H1 (cell line): ENCODE results near the gene ABI3BP. TPM values are rescaled to one million over a fixed set of nuclear protein-coding genes. Genes with fewer than 3 reads are reported as not detected.

Experiments
- CTCF ChIA-PET: fragments of 300-600 bp; sonication (Branson Sonifier 250); formaldehyde crosslinking; loops from one replicate; lab custom pipeline; 2021; ENCODE audit not compliant: partially characterized antibody; lab: Charles Lee
- POLR2A ChIA-PET: fragments of 300-600 bp; sonication (Branson Sonifier 250); formaldehyde crosslinking; loops from one replicate; lab custom pipeline; 2021; ENCODE audit warnings: inconsistent platforms; ENCODE audit not compliant: partially characterized antibody; lab: Charles Lee
- DNase-seq, 2 experiments: peaks; one replicate each; pipeline versions ENCODE4 v3.0.0 to v3.0.0-alpha.2; 2010 to 2022; ENCODE audit warnings: low spot score in 2 of 2, low read depth in 1 of 2, mixed read lengths in 1 of 2
- FAIRE-seq: peaks from 2 replicates; lab custom pipeline; 2011; peaks lifted over from hg19 to GRCh38; lab: Jason Lieb, UNC
- H2AFZ ChIP-seq: 2 replicates; pipeline ENCODE4 v1.8.1; 2012; ENCODE audit warnings: low read length, inconsistent platforms
- H2AK5ac ChIP-seq: 2 replicates; pipeline ENCODE4 v1.6.1; 2013; ENCODE audit warnings: low read depth, low read length
- H2BK120ac ChIP-seq: replicated peaks from 2 replicates; pipeline ENCODE3; 2013; ENCODE audit warnings: low read depth, low read length, inconsistent platforms
- H2BK12ac ChIP-seq: 2 replicates; pipeline ENCODE4 v1.6.1; 2013; ENCODE audit warnings: low read depth, low read length
- H2BK15ac ChIP-seq: 2 replicates; pipeline ENCODE4 v1.6.1; 2013; ENCODE audit warnings: low read length
- H2BK20ac ChIP-seq: 2 replicates; pipeline ENCODE4 v1.6.1; 2013; ENCODE audit warnings: low read length
- H2BK5ac ChIP-seq: 2 replicates; pipeline ENCODE4 v1.6.1; 2013; ENCODE audit warnings: low read depth, low read length
- H3K14ac ChIP-seq: 2 replicates; pipeline ENCODE4 v1.6.1; 2013; ENCODE audit warnings: inconsistent platforms; ENCODE audit not compliant: insufficient read length
- H3K18ac ChIP-seq: 2 replicates; pipeline ENCODE4 v1.6.1; 2013; ENCODE audit warnings: low read length; ENCODE audit errors: extremely low read depth
- H3K23ac ChIP-seq: 2 replicates; pipeline ENCODE4 v1.6.1; 2013; ENCODE audit warnings: inconsistent platforms; ENCODE audit not compliant: insufficient read length
- H3K23me2 ChIP-seq: 2 replicates; pipeline ENCODE4 v1.6.1; 2013; ENCODE audit warnings: low read depth, low read length
- H3K27ac ChIP-seq: 2 replicates; pipeline ENCODE4 v1.6.1; 2011; ENCODE audit warnings: low read depth, low read length, inconsistent platforms
- H3K27me3 ChIP-seq, 4 experiments: replicated peaks in 1 of 4; 1 replicate in 1 of 4; 2 replicates in 3 of 4; pipeline versions ENCODE4 v1.6.1 to v1.8.1; 2011 to 2013; ENCODE audit warnings: low read length in 3 of 4, mild to moderate bottlenecking in 3 of 4, inconsistent platforms in 2 of 4, mixed read lengths in 2 of 4, moderate library complexity in 1 of 4; ENCODE audit not compliant: control insufficient read depth in 3 of 4, insufficient read depth in 3 of 4; ENCODE audit errors: extremely low read depth in 1 of 4
- H3K36me3 ChIP-seq, 4 experiments: 2 replicates each; pipeline versions ENCODE4 v1.6.1 to v1.8.1; 2011 to 2013; ENCODE audit warnings: mild to moderate bottlenecking in 4 of 4, low read length in 3 of 4, moderate library complexity in 2 of 4, control low read depth in 1 of 4, inconsistent platforms in 1 of 4; ENCODE audit not compliant: insufficient read depth in 4 of 4, control insufficient read depth in 2 of 4
- H3K4ac ChIP-seq: replicated peaks from 2 replicates; pipeline ENCODE3; 2013; ENCODE audit warnings: low read length, low read depth, mixed read lengths, inconsistent platforms; ENCODE audit not compliant: insufficient read length
- H3K4me1 ChIP-seq, 4 experiments: replicated peaks in 1 of 4; 1 replicate in 1 of 4; 2 replicates in 3 of 4; pipeline versions ENCODE4 v1.6.1 to v1.8.1; 2011 to 2013; ENCODE audit warnings: low read length in 3 of 4, inconsistent platforms in 2 of 4, mixed read lengths in 1 of 4; ENCODE audit not compliant: insufficient read depth in 4 of 4, control insufficient read depth in 3 of 4
- H3K4me2 ChIP-seq, 2 experiments: 2 replicates each; pipeline versions ENCODE4 v1.6.1 to v1.8.1; 2011 to 2013; ENCODE audit warnings: low read depth in 2 of 2, low read length in 2 of 2, control low read depth in 1 of 2, inconsistent platforms in 1 of 2, mild to moderate bottlenecking in 1 of 2; ENCODE audit not compliant: insufficient read depth in 1 of 2
- H3K4me3 ChIP-seq, 4 experiments: fragments of 200-600, 300-600 bp in 1 of 4; sonication (generic), shearing (Covaris generic), sonication (Bioruptor Twin) in 1 of 4; 2 replicates each; pipeline versions ENCODE4 v1.5.1 to v1.8.1; 2011 to 2016; ENCODE audit warnings: low read length in 4 of 4, low read depth in 3 of 4, control low read depth in 2 of 4, inconsistent platforms in 2 of 4, mild to moderate bottlenecking in 2 of 4, mixed read lengths in 1 of 4, moderate library complexity in 1 of 4; ENCODE audit not compliant: insufficient read depth in 2 of 4; ENCODE audit errors: extremely low read depth in 1 of 4
- H3K56ac ChIP-seq: replicated peaks from 2 replicates; pipeline ENCODE3; 2013; ENCODE audit warnings: low read depth, mild to moderate bottlenecking, mixed read lengths, low read length, inconsistent platforms; ENCODE audit not compliant: insufficient read length
- H3K79me1 ChIP-seq: 2 replicates; pipeline ENCODE4 v1.6.1; 2013; ENCODE audit warnings: low read depth, low read length, control low read depth
- H3K79me2 ChIP-seq, 2 experiments: 2 replicates each; pipeline versions ENCODE4 v1.6.1 to v1.8.1; 2012 to 2013; ENCODE audit warnings: low read length in 2 of 2, mild to moderate bottlenecking in 2 of 2, inconsistent platforms in 1 of 2; ENCODE audit not compliant: insufficient read depth in 2 of 2, control insufficient read depth in 1 of 2
- H3K9ac ChIP-seq, 4 experiments: replicated peaks in 1 of 4; 1 replicate in 1 of 4; 2 replicates in 3 of 4; pipeline versions ENCODE4 v1.6.1 to v1.8.1; 2011 to 2013; ENCODE audit warnings: low read depth in 3 of 4, low read length in 3 of 4, control low read depth in 2 of 4, mild to moderate bottlenecking in 2 of 4, moderate library complexity in 2 of 4, inconsistent platforms in 1 of 4; ENCODE audit errors: extremely low read depth in 1 of 4
- H3K9me3 ChIP-seq, 2 experiments: 2 replicates each; pipeline versions ENCODE4 v1.6.1 to v1.8.1; 2012 to 2013; ENCODE audit warnings: mild to moderate bottlenecking in 2 of 2, moderate library complexity in 2 of 2, control low read depth in 1 of 2, inconsistent platforms in 1 of 2, low read depth in 1 of 2, low read length in 1 of 2, mixed read lengths in 1 of 2; ENCODE audit not compliant: insufficient read depth in 2 of 2
- H4K20me1 ChIP-seq, 2 experiments: replicated peaks in 1 of 2; 2 replicates each; pipeline versions ENCODE3 to v1.8.1; 2011 to 2013; ENCODE audit warnings: inconsistent platforms in 2 of 2, low read length in 2 of 2, mild to moderate bottlenecking in 1 of 2; ENCODE audit not compliant: insufficient read depth in 2 of 2, control insufficient read depth in 1 of 2
- H4K5ac ChIP-seq: 2 replicates; pipeline ENCODE4 v1.6.1; 2013; ENCODE audit warnings: low read length, low read depth, mixed read lengths, inconsistent platforms; ENCODE audit not compliant: insufficient read length
- H4K8ac ChIP-seq: 2 replicates; pipeline ENCODE4 v1.8.0; 2013; ENCODE audit warnings: mild to moderate bottlenecking, moderate library complexity, low read length, inconsistent platforms; ENCODE audit not compliant: insufficient read depth; ENCODE audit errors: extremely low read depth
- H4K91ac ChIP-seq: replicated peaks from 2 replicates; pipeline ENCODE3; 2013; ENCODE audit warnings: low read length, mixed read lengths, inconsistent platforms; ENCODE audit not compliant: insufficient read length
- FOSL1 ChIP-seq: IDR thresholded peaks from 2 replicates; pipeline ENCODE4 v1.6.1; 2011; ENCODE audit warnings: mild to moderate bottlenecking, low read depth, low read length, moderate library complexity; ENCODE audit not compliant: insufficient read depth
- POLR2AphosphoS5 ChIP-seq: IDR thresholded peaks from 2 replicates; pipeline ENCODE4 v1.6.1; 2011; ENCODE audit warnings: low read depth, low read length
- RAD21 ChIP-seq, 2 experiments: IDR thresholded peaks in 1 of 2; conservative IDR thresholded peaks in 1 of 2; 2 replicates each; pipeline ENCODE4 v1.6.1; 2011; ENCODE audit warnings: low read depth in 2 of 2, low read length in 2 of 2, improper control_type of control experiment in 1 of 2, inconsistent platforms in 1 of 2, mild to moderate bottlenecking in 1 of 2, moderate library complexity in 1 of 2
- RFX5 ChIP-seq: IDR thresholded peaks from 2 replicates; pipeline ENCODE4 v1.6.1; 2011; ENCODE audit warnings: low read depth, low read length, improper control_type of control experiment, borderline replicate concordance
- SIN3A ChIP-seq, 2 experiments: IDR thresholded peaks in 1 of 2; conservative IDR thresholded peaks in 1 of 2; 2 replicates each; pipeline ENCODE4 v1.6.1; 2011 to 2012; ENCODE audit warnings: low read length in 2 of 2, improper control_type of control experiment in 1 of 2, low read depth in 1 of 2, mild to moderate bottlenecking in 1 of 2
- WGBS, 2 experiments: shearing (Covaris generic) in 1 of 2; methylation state at CpG; one replicate each; pipeline versions ENCODE4 v1.1.6 to v1.1.7; 2013 to 2015; ENCODE audit warnings: low lambda C conversion rate in 2 of 2, mixed read lengths in 2 of 2, inconsistent platforms in 1 of 2, low coverage in 1 of 2, missing lambda C conversion rate in 1 of 2; ENCODE audit not compliant: insufficient replicate concordance in 2 of 2, insufficient coverage in 1 of 2, insufficient read length in 1 of 2; ENCODE audit errors: extremely low coverage in 1 of 2, missing lambda C conversion rate in 1 of 2; 5-methylcytosine and 5-hydroxymethylcytosine counted together
- polyA plus RNA-seq, 7 experiments: library from polyadenylated mRNA; depleted of rRNA in 3 of 7; stranded (reverse) in 5 of 7; unstranded in 2 of 7; fragments of >200 nt in 5 of 7; fragments of 200-250 nt in 2 of 7; gene quantifications; 1 replicate in 5 of 7; 2 replicates in 1 of 7; 4 replicates in 1 of 7; pipeline versions ENCODE4 v1.2.1 to v1.2.3, GENCODE V29; 2011 to 2013; ENCODE audit warnings: missing spikeins in 2 of 7, mixed read lengths in 2 of 7
- total RNA-seq: library from RNA; stranded (reverse); fragmentation: NEBNext Ultra II Directional; extraction: Animal tissue kit (Norgen Biotek cat#: 25700); gene quantifications from 2 replicates; pipeline ENCODE4 v1.2.1, GENCODE V29; 2021
- TF ChIP-seq, protein P1 (sequence below), 3 experiments: IDR thresholded peaks; 1 replicate in 2 of 3; 2 replicates in 1 of 3; pipeline versions ENCODE4 v1.5.1 to v1.6.1; 2011; ENCODE audit warnings: low read length in 3 of 3, mild to moderate bottlenecking in 3 of 3, inconsistent platforms in 2 of 3, low read depth in 1 of 3, moderate library complexity in 1 of 3; ENCODE audit not compliant: insufficient read depth in 1 of 3; ENCODE audit errors: control extremely low read depth in 1 of 3

The ABI3BP gene
- total and polyA plus RNA-seq, 2 of the 8 experiments (the other 6 are each of a cell fraction or from before 2014, with no cell fraction given), result 0.08 to 0.32 TPM

GRCh38 chr3:100796556-100796955 is 196.7 kb downstream of the ABI3BP start:
- Histone ChIP-seq H2BK20ac (no peak overlapping the region), H3K36me3 (no peaks in the 10 kb centered on the region), H4K8ac (no peak overlapping the region), H3K4me2 (no peak overlapping the region), H4K5ac (no peak overlapping the region), H3K9ac (no peak overlapping the region), H3K14ac (no peak overlapping the region), H3K27me3 (no peaks in the 10 kb centered on the region), H2BK5ac (no peak overlapping the region), H4K20me1 (no peaks in the 10 kb centered on the region), H2BK120ac (no peak overlapping the region), H3K18ac (no peak overlapping the region), H3K79me2 (no peaks in the 10 kb centered on the region), H3K79me1 (no peaks in the 10 kb centered on the region), H4K91ac (no peak overlapping the region), H2AFZ (peak overlapping the region; percentile 88), H3K56ac (no peak overlapping the region), H3K4ac (no peak overlapping the region), H3K9me3 (no peaks in the 10 kb centered on the region), H3K4me3 (no peak overlapping the region), H3K23me2 (no peaks in the 10 kb centered on the region; the same call in 1 of the 2 replicates), H2BK12ac (no peak overlapping the region), H2BK15ac (no peak overlapping the region), H2AK5ac (no peak overlapping the region), H3K27ac (no peak overlapping the region), H3K4me1 (no peaks in the 10 kb centered on the region), H3K23ac (no peak overlapping the region)
- CTCF ChIA-PET, result interaction anchor here (0.6 to 2.6 kb wide), 14 partner anchors 8 to 481 kb away, joined by 3 to 16 read pairs (median 4); no protein-coding TSS in a partner anchor
- FAIRE-seq (peak; percentile 58), DNase-seq (no peak)
- TF ChIP-seq FOSL1 (no peak), POLR2AphosphoS5 (no peak), RFX5 (no peak), RAD21 (IDR thresholded peaks at IDR 0.05 in 1 of 2, conservative IDR thresholded peaks at IDR 0.05 in 1 of 2; ENCODE audit: low read depth in 2 of 2, low read length in 2 of 2) (peak; percentile 62 to 67), SIN3A (conservative IDR thresholded peaks at IDR 0.05 in 1 of 2, IDR thresholded peaks at IDR 0.05 in 1 of 2; ENCODE audit: low read depth in 1 of 2, low read length in 2 of 2) (no peak)
- TF ChIP-seq, protein P1, sequence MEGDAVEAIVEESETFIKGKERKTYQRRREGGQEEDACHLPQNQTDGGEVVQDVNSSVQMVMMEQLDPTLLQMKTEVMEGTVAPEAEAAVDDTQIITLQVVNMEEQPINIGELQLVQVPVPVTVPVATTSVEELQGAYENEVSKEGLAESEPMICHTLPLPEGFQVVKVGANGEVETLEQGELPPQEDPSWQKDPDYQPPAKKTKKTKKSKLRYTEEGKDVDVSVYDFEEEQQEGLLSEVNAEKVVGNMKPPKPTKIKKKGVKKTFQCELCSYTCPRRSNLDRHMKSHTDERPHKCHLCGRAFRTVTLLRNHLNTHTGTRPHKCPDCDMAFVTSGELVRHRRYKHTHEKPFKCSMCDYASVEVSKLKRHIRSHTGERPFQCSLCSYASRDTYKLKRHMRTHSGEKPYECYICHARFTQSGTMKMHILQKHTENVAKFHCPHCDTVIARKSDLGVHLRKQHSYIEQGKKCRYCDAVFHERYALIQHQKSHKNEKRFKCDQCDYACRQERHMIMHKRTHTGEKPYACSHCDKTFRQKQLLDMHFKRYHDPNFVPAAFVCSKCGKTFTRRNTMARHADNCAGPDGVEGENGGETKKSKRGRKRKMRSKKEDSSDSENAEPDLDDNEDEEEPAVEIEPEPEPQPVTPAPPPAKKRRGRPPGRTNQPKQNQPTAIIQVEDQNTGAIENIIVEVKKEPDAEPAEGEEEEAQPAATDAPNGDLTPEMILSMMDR (IDR thresholded peaks at IDR 0.05; ENCODE audit: control extremely low read depth in 1 of 3, insufficient read depth in 1 of 3, low read depth in 1 of 3, low read length in 3 of 3), result peak in 2 of 3 experiments; percentile 29 to 34; a peak in 2 of 4 replicates
- WGBS, 2 experiments, result 79% methylated on average over 2 of the region's 2 CpGs; no CpG with 5 or more reads in 1 of the 2 experiments
- POLR2A ChIA-PET, result interaction anchor here (0.7 kb wide), 1 partner anchor 462 kb away, joined by 3 read pairs; the partner anchor contains the start of gene NIT2
